CD14-positive monocyte (primary cell): Measurements from ENCODE around the gene SOX30. TPM values are rescaled to one million over a fixed set of nuclear protein-coding genes. Genes with fewer than 3 reads are reported as not detected.

Source experiments
- DNase-seq, 3 donors: peaks; one replicate each; pipeline ENCODE4 v3.0.0-alpha.2; 2011 to 2022
- H2AFZ ChIP-seq: 2 replicates; pipeline ENCODE4 v1.6.0; 2012; ENCODE audit warnings: mild to moderate bottlenecking, low read depth, low read length, inconsistent platforms; ENCODE audit not compliant: insufficient read depth, poor library complexity, severe bottlenecking
- H3K27ac ChIP-seq, 2 donors: 1 replicate in 1 of 2; 2 replicates in 1 of 2; pipeline ENCODE4 v1.5.1; 2012 to 2013; ENCODE audit warnings: low read length in 2 of 2, control low read depth in 1 of 2, inconsistent platforms in 1 of 2, low read depth in 1 of 2, mild to moderate bottlenecking in 1 of 2
- H3K27me3 ChIP-seq, 2 donors: one replicate each; pipeline versions ENCODE4 v1.6.0 to v1.6.1; 2011 to 2013; ENCODE audit warnings: low read length in 2 of 2; ENCODE audit not compliant: control insufficient read depth in 2 of 2, insufficient read depth in 2 of 2
- H3K36me3 ChIP-seq, 2 donors: replicated peaks in 1 of 2; 1 replicate in 1 of 2; 2 replicates in 1 of 2; pipeline versions ENCODE4 v1.5.1 to v1.6.1; 2012 to 2013; ENCODE audit warnings: low read length in 2 of 2, control low read depth in 1 of 2, inconsistent platforms in 1 of 2, mild to moderate bottlenecking in 1 of 2; ENCODE audit not compliant: insufficient read depth in 2 of 2, control insufficient read depth in 1 of 2
- H3K4me1 ChIP-seq, 2 donors: 1 replicate in 1 of 2; 2 replicates in 1 of 2; pipeline versions ENCODE4 v1.5.1 to v1.6.1; 2012 to 2013; ENCODE audit warnings: low read length in 2 of 2, control low read depth in 1 of 2, inconsistent platforms in 1 of 2, mild to moderate bottlenecking in 1 of 2, moderate library complexity in 1 of 2; ENCODE audit not compliant: insufficient read depth in 2 of 2, control insufficient read depth in 1 of 2
- H3K4me2 ChIP-seq: replicated peaks from 2 replicates; pipeline ENCODE3; 2012; ENCODE audit warnings: low read length, moderate library complexity, mild to moderate bottlenecking; ENCODE audit not compliant: poor library complexity, severe bottlenecking; ENCODE audit errors: extremely low read depth
- H3K4me3 ChIP-seq, 3 experiments: fragments of 200-600 bp in 1 of 3; sonication (generic) in 1 of 3; replicated peaks in 1 of 3; 1 replicate in 2 of 3; 2 replicates in 1 of 3; pipeline ENCODE4 v1.5.1; 2011 to 2013; ENCODE audit warnings: low read length in 3 of 3, mild to moderate bottlenecking in 3 of 3, control low read depth in 2 of 3, low read depth in 2 of 3, inconsistent platforms in 1 of 3, moderate library complexity in 1 of 3
- H3K79me2 ChIP-seq: 2 replicates; pipeline ENCODE4 v1.6.0; 2012; ENCODE audit warnings: mild to moderate bottlenecking, control low read depth, inconsistent platforms, low read length, moderate library complexity; ENCODE audit not compliant: insufficient read depth
- H3K9ac ChIP-seq: 2 replicates; pipeline ENCODE4 v1.6.0; 2017; ENCODE audit warnings: low read length, mild to moderate bottlenecking; ENCODE audit not compliant: insufficient read depth, poor library complexity, severe bottlenecking
- H3K9me3 ChIP-seq, 2 donors: replicated peaks in 1 of 2; 1 replicate in 1 of 2; 2 replicates in 1 of 2; pipeline versions ENCODE4 v1.5.1 to v1.6.1; 2012 to 2013; ENCODE audit warnings: low read length in 2 of 2, control low read depth in 1 of 2; ENCODE audit not compliant: control insufficient read depth in 1 of 2, insufficient read depth in 1 of 2
- H4K20me1 ChIP-seq: 2 replicates; pipeline ENCODE4 v1.6.0; 2012; ENCODE audit warnings: mild to moderate bottlenecking, low read length, control low read depth, moderate library complexity; ENCODE audit not compliant: insufficient read depth
- H3K27ac Mint-ChIP-seq, 7 donors: one replicate each; pipeline ENCODE4 v1.8.0; 2020; ENCODE audit warnings: mild to moderate bottlenecking in 7 of 7, mixed read lengths in 7 of 7, moderate library complexity in 6 of 7, inconsistent platforms in 2 of 7
- H3K27me3 Mint-ChIP-seq, 3 donors: one replicate each; pipeline ENCODE4 v1.8.0; 2021 to 2022; ENCODE audit warnings: low read depth in 3 of 3, mild to moderate bottlenecking in 3 of 3, mixed read lengths in 3 of 3, moderate library complexity in 3 of 3, inconsistent platforms in 1 of 3
- H3K36me3 Mint-ChIP-seq, 2 donors: one replicate each; pipeline ENCODE4 v1.8.0; 2020; ENCODE audit warnings: mixed read lengths in 2 of 2, inconsistent platforms in 1 of 2, mild to moderate bottlenecking in 1 of 2
- H3K4me1 Mint-ChIP-seq: one replicate; pipeline ENCODE4 v1.8.0; 2020; ENCODE audit warnings: mild to moderate bottlenecking, mixed read lengths
- H3K4me3 Mint-ChIP-seq, 2 donors: one replicate each; pipeline ENCODE4 v1.8.0; 2020; ENCODE audit warnings: mild to moderate bottlenecking in 2 of 2, mixed read lengths in 2 of 2, moderate library complexity in 1 of 2
- H3K9me3 Mint-ChIP-seq, 7 donors: one replicate each; pipeline ENCODE4 v1.8.0; 2020 to 2022; ENCODE audit warnings: mixed read lengths in 7 of 7, mild to moderate bottlenecking in 6 of 7, moderate library complexity in 6 of 7, inconsistent platforms in 2 of 7
- CTCF ChIP-seq: fragments of 200-600 bp; IDR thresholded peaks from one replicate; pipeline ENCODE4 v1.8.0; 2022; ENCODE audit warnings: antibody characterized with exemption, mild to moderate bottlenecking
- WGBS: methylation state at CpG from one replicate; pipeline ENCODE4 v1.1.5; 2013; ENCODE audit warnings: missing lambda C conversion rate; ENCODE audit not compliant: insufficient coverage; 5-methylcytosine and 5-hydroxymethylcytosine counted together
- intact Hi-C, 2 donors: fragments of 100-400 bp; cut with micrococcal nuclease; formaldehyde crosslinking; loops; one replicate each; pipeline versions ENCODE4 v1.15.0 to v1.15.1; 2023
- polyA plus RNA-seq, 3 donors: library from polyadenylated mRNA; depleted of rRNA in 1 of 3; unstranded in 2 of 3; stranded (reverse) in 1 of 3; fragments of 300-500 nt in 2 of 3; fragments of >200 nt in 1 of 3; fragmentation: Illumina TruSeq in 2 of 3; gene quantifications; 1 replicate in 2 of 3; 2 replicates in 1 of 3; pipeline ENCODE4 v1.2.3, GENCODE V29; 2012 to 2021

Gene SOX30
- polyA plus RNA-seq, 3 donors = 0.03 to 0.22 (median 0.12) TPM

- TF ChIP-seq CTCF = no peak
- Mint-ChIP-seq H3K36me3 (no peaks in the 10 kb centered on the region), H3K27me3 (peaks cover 2 to 9% (median 3%) of the 10 kb centered on the region in 3 donors), H3K27ac (no peak overlapping the region), H3K9me3 (peaks cover 0 to 2% (median 0%) of the 10 kb centered on the region in 7 donors), H3K4me1 (no peaks in the 10 kb centered on the region), H3K4me3 (peak overlapping the region in 1 of 2 donors; percentile 31)
- H3K9me3 ChIP-seq = no peaks in the 10 kb centered on the region
- no peak overlapping the region for H3K4me3 ChIP-seq
- H3K79me2 ChIP-seq = no peaks in the 10 kb centered on the region
- WGBS = 83% methylated on average over 3 of the region's 3 CpGs
- no peak overlapping the region for H3K27ac ChIP-seq
- H3K27me3 ChIP-seq = no peaks in the 10 kb centered on the region
- intact Hi-C loops = no loop called here
- no peaks in the 10 kb centered on the region for H4K20me1 ChIP-seq
- no peaks in the 10 kb centered on the region for H3K36me3 ChIP-seq
- H3K4me2 ChIP-seq = no peak overlapping the region
- H2AFZ ChIP-seq = no peak overlapping the region
- no peak overlapping the region for H3K9ac ChIP-seq
- no peaks in the 10 kb centered on the region for H3K4me1 ChIP-seq
- DNase-seq = no peak
Measured at GRCh38 chr5:157682257-157682656, 30.0 kb upstream of the SOX30 start.

GRCh38 chr5:157681048-157681447, 28.8 kb upstream of the SOX30 start:
- Mint-ChIP-seq H3K4me3 (no peak overlapping the region), H3K9me3 (peaks cover 0 to 2% (median 0%) of the 10 kb centered on the region in 7 donors), H3K4me1 (no peaks in the 10 kb centered on the region), H3K27me3 (peaks cover 3 to 11% (median 6%) of the 10 kb centered on the region in 3 donors), H3K27ac (no peak overlapping the region), H3K36me3 (no peaks in the 10 kb centered on the region)
- no peaks in the 10 kb centered on the region for H3K36me3 ChIP-seq
- no peak for TF ChIP-seq CTCF
- no peaks in the 10 kb centered on the region for H3K9me3 ChIP-seq
- H3K4me2 ChIP-seq = no peak overlapping the region
- intact Hi-C loops = no loop called here
- WGBS = 93% methylated on average over 3 of the region's 4 CpGs
- no peak overlapping the region for H3K9ac ChIP-seq
- H2AFZ ChIP-seq = no peak overlapping the region
- no peaks in the 10 kb centered on the region for H3K27me3 ChIP-seq
- no peak overlapping the region for H3K4me3 ChIP-seq
- H3K79me2 ChIP-seq = no peaks in the 10 kb centered on the region
- no peak for DNase-seq
- H4K20me1 ChIP-seq = no peaks in the 10 kb centered on the region
- H3K4me1 ChIP-seq = no peaks in the 10 kb centered on the region
- no peak overlapping the region for H3K27ac ChIP-seq
